GM13976 (cell line): Measurements from ENCODE around the gene UFC1.

Experiments used
- DNase-seq: peaks from one replicate; pipeline ENCODE4 v3.0.0; 2012; ENCODE audit warnings: low spot score
- CTCF ChIP-seq: IDR thresholded peaks from 2 replicates; pipeline ENCODE4 v1.5.1; 2012; ENCODE audit warnings: borderline replicate concordance, mild to moderate bottlenecking; ENCODE audit not compliant: insufficient read depth; ENCODE audit errors: extremely low read depth, missing control alignments, control extremely low read depth
- in situ Hi-C: fragments of 300-500 bp; cut with MboI; formaldehyde crosslinking; loops from one replicate; pipeline ENCODE4 v1.12.0; 2022; ENCODE audit warnings: low sequenced_read_pairs, mixed read lengths, inconsistent platforms; ENCODE audit not compliant: unreplicated experiment

The UFC1 gene

GRCh38 chr1:161138431-161138830 is 15.3 kb upstream of the UFC1 start:
- in situ Hi-C loops = no loop called here
- TF ChIP-seq CTCF = no peak
- no peak for DNase-seq

DNA sequence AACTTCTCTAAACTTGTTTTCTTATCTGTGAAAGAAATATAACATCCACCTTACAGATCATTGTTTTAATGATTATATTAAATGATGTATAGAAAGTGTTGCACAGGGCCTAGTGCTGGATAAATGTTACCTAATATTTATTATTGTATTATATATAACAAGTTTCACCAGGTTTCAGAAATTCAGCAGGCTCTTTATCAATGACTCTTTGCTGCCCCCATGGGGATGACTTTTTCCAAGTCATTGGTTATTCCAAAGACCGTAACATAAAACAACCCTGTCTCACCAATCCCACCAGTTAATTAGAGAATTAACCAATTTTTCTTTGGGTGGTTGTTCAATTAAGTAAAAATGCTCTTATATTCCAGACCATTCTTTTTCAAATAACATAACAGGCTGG is 14.0 kb upstream of the UFC1 start:
- in situ Hi-C loops = no loop called here
- DNase-seq = peak; percentile 59
- peak; percentile 31 for TF ChIP-seq CTCF

GRCh38 chr1:161140755-161141400 is 12.9 kb upstream of the UFC1 start:
- no peak for TF ChIP-seq CTCF
- no peak for DNase-seq
- in situ Hi-C loops = no loop called here

DNA sequence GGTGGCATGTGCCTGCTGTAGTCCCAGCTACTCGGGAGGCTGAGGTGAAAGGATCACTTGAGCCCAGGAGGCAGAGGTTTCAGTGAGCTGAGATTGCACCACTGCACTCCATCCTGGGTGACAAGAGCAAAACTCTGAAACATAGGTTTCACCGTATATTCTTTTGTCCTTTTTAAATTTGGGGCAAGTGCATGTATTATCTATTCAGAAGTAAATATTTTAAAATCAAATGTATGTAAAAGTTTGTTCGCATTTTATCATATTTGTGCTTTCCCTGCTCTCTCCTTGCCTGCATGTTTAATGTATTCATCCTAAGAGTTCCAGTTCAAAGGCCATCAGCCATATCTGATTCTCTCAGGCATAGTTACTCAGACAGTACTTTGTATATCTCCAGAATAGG is 7.9 kb upstream of the UFC1 start:
- no peak for TF ChIP-seq CTCF
- DNase-seq = no peak
- in situ Hi-C loops = no loop called here

DNA sequence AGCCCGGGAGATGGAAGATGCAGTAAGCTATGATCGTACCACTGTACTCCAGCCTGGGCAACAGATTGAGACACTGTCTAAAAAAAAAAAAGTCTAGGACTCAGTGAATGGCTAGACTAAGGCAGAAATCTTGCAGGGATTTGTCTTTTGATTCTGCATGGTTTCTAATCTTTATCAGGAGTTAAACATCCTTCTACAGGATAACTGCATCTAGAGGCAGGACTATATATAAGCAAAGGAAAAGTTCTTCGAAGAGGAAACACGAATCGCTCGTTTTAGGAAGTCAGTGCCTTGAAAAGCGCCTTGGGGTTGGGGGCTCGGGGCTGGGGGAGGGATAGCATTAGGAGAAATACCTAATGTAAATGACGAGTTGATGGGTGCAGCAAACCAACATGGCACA is 602 bp upstream of the UFC1 start:
- in situ Hi-C loops = no loop called here
- TF ChIP-seq CTCF = no peak
- no peak for DNase-seq

- in situ Hi-C loops = no loop called here
- TF ChIP-seq CTCF = no peak
- DNase-seq = no peak
Measured at GRCh38 chr1:161157867-161158266, 4.1 kb downstream of the UFC1 start.
